RWPE2 (cell line): ENCODE results near the gene SRSF5.
A peak's percentile ranks its signal among the peaks of the same experiment; 100 is the strongest.
"Not testable (repeated sequence)": the region's sequence is repeated elsewhere in the genome, so short reads cannot be mapped to it uniquely, and the experiment has no call there.

Source experiments
- ATAC-seq: fragments of 200-7000 bp; cut with Tn5 transposase; 3 replicates; pipeline ENCODE4 v1.9.1; 2021; ENCODE audit warnings: low read depth
- DNase-seq: peaks from one replicate; pipeline ENCODE4 v3.0.0-alpha.2; 2020; ENCODE audit warnings: low spot score
- H3K27ac ChIP-seq: fragments of 450-650 bp; 2 replicates; pipeline ENCODE4 v1.5.1; 2017; ENCODE audit warnings: mild to moderate bottlenecking; ENCODE audit not compliant: poor library complexity, severe bottlenecking
- H3K27me3 ChIP-seq: fragments of 250-450 bp; sonication (Bioruptor Pico); 2 replicates; pipeline ENCODE4 v1.5.1; 2021; ENCODE audit warnings: mild to moderate bottlenecking, moderate library complexity; ENCODE audit not compliant: insufficient read depth, poor library complexity, severe bottlenecking
- H3K36me3 ChIP-seq: fragments of 250-450 bp; sonication (Bioruptor Pico); 2 replicates; pipeline ENCODE4 v1.5.1; 2020; ENCODE audit warnings: low read depth, mild to moderate bottlenecking, moderate library complexity
- H3K4me1 ChIP-seq: fragments of 250-450 bp; sonication (Bioruptor Pico); 2 replicates; pipeline ENCODE4 v1.5.1; 2021; ENCODE audit warnings: mild to moderate bottlenecking, moderate library complexity; ENCODE audit not compliant: insufficient read depth, poor library complexity, severe bottlenecking
- H3K4me3 ChIP-seq: fragments of 250-450 bp; sonication (Bioruptor Pico); 2 replicates; pipeline ENCODE4 v1.5.1; 2021; ENCODE audit warnings: mild to moderate bottlenecking, moderate library complexity; ENCODE audit not compliant: severe bottlenecking
- H3K9me3 ChIP-seq: fragments of 250-450 bp; sonication (Bioruptor Pico); 2 replicates; pipeline ENCODE4 v1.5.1; 2021; ENCODE audit warnings: mild to moderate bottlenecking, moderate library complexity; ENCODE audit not compliant: severe bottlenecking
- TF ChIP-seq, protein P1 (sequence below): fragments of 450-650 bp; IDR thresholded peaks from one replicate; pipeline ENCODE4 v1.5.1; 2017; ENCODE audit warnings: mild to moderate bottlenecking, moderate library complexity; ENCODE audit not compliant: poor library complexity, severe bottlenecking

SRSF5 gene

GRCh38 chr14:69766984-69767368, at the start of gene SRSF5:
TSS of gene SRSF5 (plus strand) at chr14:69767142. CDS start at chr14:69768157, 1,015 bp downstream.
- ATAC-seq, result peak; percentile 93
- peaks cover 50% of the 10 kb centered on the region for H3K36me3 ChIP-seq
- TF ChIP-seq, protein P1, sequence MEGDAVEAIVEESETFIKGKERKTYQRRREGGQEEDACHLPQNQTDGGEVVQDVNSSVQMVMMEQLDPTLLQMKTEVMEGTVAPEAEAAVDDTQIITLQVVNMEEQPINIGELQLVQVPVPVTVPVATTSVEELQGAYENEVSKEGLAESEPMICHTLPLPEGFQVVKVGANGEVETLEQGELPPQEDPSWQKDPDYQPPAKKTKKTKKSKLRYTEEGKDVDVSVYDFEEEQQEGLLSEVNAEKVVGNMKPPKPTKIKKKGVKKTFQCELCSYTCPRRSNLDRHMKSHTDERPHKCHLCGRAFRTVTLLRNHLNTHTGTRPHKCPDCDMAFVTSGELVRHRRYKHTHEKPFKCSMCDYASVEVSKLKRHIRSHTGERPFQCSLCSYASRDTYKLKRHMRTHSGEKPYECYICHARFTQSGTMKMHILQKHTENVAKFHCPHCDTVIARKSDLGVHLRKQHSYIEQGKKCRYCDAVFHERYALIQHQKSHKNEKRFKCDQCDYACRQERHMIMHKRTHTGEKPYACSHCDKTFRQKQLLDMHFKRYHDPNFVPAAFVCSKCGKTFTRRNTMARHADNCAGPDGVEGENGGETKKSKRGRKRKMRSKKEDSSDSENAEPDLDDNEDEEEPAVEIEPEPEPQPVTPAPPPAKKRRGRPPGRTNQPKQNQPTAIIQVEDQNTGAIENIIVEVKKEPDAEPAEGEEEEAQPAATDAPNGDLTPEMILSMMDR, result no peak
- no peaks in the 10 kb centered on the region for H3K9me3 ChIP-seq
- peak within 1 kb of the TSS; percentile 97 for H3K4me3 ChIP-seq
- peak; percentile 95 for DNase-seq
- no peaks in the 10 kb centered on the region for H3K27me3 ChIP-seq
- peaks cover 12% of the 10 kb centered on the region for H3K4me1 ChIP-seq
- H3K27ac ChIP-seq, result peak within 1 kb of the TSS; percentile 88

DNA sequence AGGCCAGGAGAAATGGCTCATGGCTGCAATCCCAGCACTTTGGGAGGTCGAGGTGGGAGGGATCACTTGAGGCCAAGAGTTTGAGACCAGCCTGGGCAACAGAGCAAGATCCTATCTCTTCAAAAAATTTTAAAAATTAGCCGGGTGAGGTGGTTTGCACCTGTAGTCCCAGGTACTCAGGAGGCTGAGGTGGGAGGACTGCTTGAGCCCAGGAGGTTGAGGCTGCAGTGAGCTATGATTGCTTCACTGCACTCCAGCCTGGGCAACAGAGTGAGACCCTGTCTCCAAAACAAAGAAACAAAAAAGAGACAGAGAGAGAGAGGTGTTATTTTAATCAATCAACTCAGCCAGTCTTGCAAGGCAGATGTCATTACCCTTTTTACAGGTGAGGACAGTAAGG, 48.3 kb upstream of the SRSF5 start:
- not testable (repeated sequence) for H3K9me3 ChIP-seq, H3K4me3 ChIP-seq, H3K27me3 ChIP-seq, DNase-seq, ATAC-seq, H3K36me3 ChIP-seq
- H3K27ac ChIP-seq, result peak overlapping the region; percentile 93
- peaks cover 35% of the 10 kb centered on the region for H3K4me1 ChIP-seq

DNA sequence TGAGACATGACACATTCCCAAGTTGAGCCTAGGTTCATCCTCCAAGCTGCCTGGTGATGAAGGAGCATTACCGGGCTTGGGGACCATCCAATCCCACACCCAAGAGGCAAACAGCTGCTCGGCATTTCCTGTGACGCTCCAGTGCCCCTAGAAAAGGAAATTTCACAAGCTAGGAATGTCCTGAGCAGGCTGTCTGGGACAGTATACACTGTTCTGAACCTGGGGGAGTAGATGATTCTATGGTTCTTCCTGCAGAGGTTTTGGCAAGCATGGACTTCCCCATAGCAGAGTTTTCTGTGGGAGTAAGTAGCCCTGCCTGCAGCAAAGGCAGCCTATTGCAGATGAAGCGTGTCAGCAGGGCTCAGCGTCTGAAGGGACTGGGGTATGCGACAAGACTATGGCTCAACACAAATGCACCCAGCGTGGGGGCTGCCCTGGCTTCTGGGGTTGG, 47.4 kb upstream of the SRSF5 start:
- Histone ChIP-seq H3K9me3 (no peaks in the 10 kb centered on the region), H3K4me1 (peaks cover 30% of the 10 kb centered on the region), H3K27ac (peak overlapping the region; percentile 14), H3K4me3 (no peak overlapping the region), H3K27me3 (no peaks in the 10 kb centered on the region), H3K36me3 (no peaks in the 10 kb centered on the region)
- peak; percentile 5; the same call in 1 of the 3 replicates for ATAC-seq
- no peak for DNase-seq
- TF ChIP-seq, protein P1, result no peak

DNA sequence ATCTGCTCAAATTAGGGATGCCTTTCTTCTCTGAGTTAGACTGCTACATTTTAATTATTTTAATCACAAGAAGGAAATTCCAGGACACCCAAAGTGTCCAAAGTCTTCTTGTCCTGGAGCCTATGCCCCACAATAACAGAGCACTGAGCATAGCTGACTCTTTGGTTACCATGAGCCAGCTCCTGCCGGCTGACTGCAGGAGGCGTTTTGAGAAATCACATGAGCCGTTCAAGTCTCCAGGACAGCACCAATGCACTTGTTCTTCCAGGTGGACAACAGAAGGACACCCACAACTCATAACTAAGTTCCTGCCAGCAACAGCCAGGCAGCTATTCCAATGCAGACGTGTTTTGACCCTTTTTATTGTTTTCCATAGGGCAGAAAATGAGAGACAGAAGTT, 46.0 kb upstream of the SRSF5 start:
- Histone ChIP-seq H3K36me3 (no peaks in the 10 kb centered on the region), H3K27ac (no peak overlapping the region), H3K4me1 (peaks cover 27% of the 10 kb centered on the region), H3K9me3 (no peaks in the 10 kb centered on the region), H3K4me3 (no peak overlapping the region), H3K27me3 (no peaks in the 10 kb centered on the region)
- no peak for ATAC-seq
- DNase-seq, result no peak
- TF ChIP-seq, protein P1, result no peak

GRCh38 chr14:69726761-69727511, 40.0 kb upstream of the SRSF5 start:
- TF ChIP-seq, protein P1, result peak; percentile 99
- Histone ChIP-seq H3K9me3 (no peaks in the 10 kb centered on the region), H3K4me1 (no peaks in the 10 kb centered on the region), H3K27ac (no peak overlapping the region), H3K27me3 (no peaks in the 10 kb centered on the region), H3K4me3 (peak overlapping the region; percentile 17), H3K36me3 (no peaks in the 10 kb centered on the region)
- peak; percentile 94 for ATAC-seq
- peak; percentile 76 for DNase-seq
